GM12892 (cell line): ENCODE data around the gene SPOCK1.

Experiments
- POLR2A ChIP-seq: IDR thresholded peaks from 2 replicates; pipeline ENCODE4 v1.6.1; 2011; ENCODE audit warnings: low read depth, low read length, control low read depth
- POLR2AphosphoS5 ChIP-seq: IDR thresholded peaks from 2 replicates; pipeline ENCODE4 v1.6.1; 2011; ENCODE audit warnings: low read depth, low read length, control low read depth

DNA sequence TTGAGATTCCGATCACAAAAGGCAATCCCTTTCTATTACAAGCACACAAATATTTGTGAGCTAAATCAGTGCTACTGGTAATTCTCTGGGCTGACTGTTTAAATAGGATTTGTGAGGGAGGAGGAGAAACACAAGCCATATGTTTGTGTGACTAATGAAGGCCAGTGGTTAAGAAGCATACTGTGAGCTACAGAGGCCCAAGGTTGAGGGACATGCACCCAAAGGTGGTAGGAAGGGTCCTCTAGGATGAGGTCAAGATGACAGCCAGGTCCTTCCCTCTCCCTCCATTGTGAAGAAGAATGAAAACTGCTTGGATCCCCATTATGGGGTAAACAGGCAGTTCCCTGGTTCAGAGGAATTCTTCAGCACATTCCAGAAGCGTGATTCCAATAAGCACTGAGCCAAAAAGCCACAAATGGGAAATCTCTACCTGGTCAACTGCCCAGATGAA, 83.9 kb downstream of the SPOCK1 start:
- TF ChIP-seq POLR2A (no peak), POLR2AphosphoS5 (no peak)
